DMS 273 (cell line): ENCODE data around the gene LRTM1.
A peak's percentile ranks its signal among the peaks of the same experiment; 100 is the strongest.

Experiments
- DNase-seq: peaks from one replicate; lab custom pipeline; 2025; ENCODE audit not compliant: unreplicated experiment; lab: John Stamatoyannopoulos, UW

Gene LRTM1

GRCh38 chr3:54928046-54928770, at the start of gene LRTM1:
Gene LRTM1, minus strand, starts transcription at chr3:54928059. Its CDS starts 148 bp downstream, at chr3:54927911.
- DNase-seq: no peak

- no peak for DNase-seq
Observed at GRCh38 chr3:54977439-54977838, 49.6 kb upstream of the LRTM1 start.

GRCh38 chr3:54970895-54971294, 43.0 kb upstream of the LRTM1 start:
- no peak for DNase-seq

- DNase-seq: peak; percentile 90
Observed at GRCh38 chr3:54969652-54970051, 41.8 kb upstream of the LRTM1 start.

GRCh38 chr3:54968546-54969172, 40.8 kb upstream of the LRTM1 start:
- DNase-seq: no peak

GRCh38 chr3:54967731-54968161, 39.9 kb upstream of the LRTM1 start:
- DNase-seq: no peak

- no peak for DNase-seq
Observed at GRCh38 chr3:54966979-54967378, 39.1 kb upstream of the LRTM1 start.

- no peak for DNase-seq
Observed at GRCh38 chr3:54965746-54966145, 37.9 kb upstream of the LRTM1 start.

- DNase-seq: no peak
Observed at GRCh38 chr3:54964081-54964480, 36.2 kb upstream of the LRTM1 start.

GRCh38 chr3:54963641-54964040, 35.8 kb upstream of the LRTM1 start:
- DNase-seq: no peak

- no peak for DNase-seq
Observed at GRCh38 chr3:54962200-54962599, 34.3 kb upstream of the LRTM1 start.

- DNase-seq: no peak
Observed at GRCh38 chr3:54960701-54961100, 32.8 kb upstream of the LRTM1 start.

- DNase-seq: no peak
Observed at GRCh38 chr3:54960082-54960481, 32.2 kb upstream of the LRTM1 start.

GRCh38 chr3:54957711-54958110, 29.9 kb upstream of the LRTM1 start:
- no peak for DNase-seq

- DNase-seq: no peak
Observed at GRCh38 chr3:54955941-54956340, 28.1 kb upstream of the LRTM1 start.

GRCh38 chr3:54955496-54955895, 27.6 kb upstream of the LRTM1 start:
- no peak for DNase-seq

- DNase-seq: no peak
Observed at GRCh38 chr3:54954521-54954920, 26.7 kb upstream of the LRTM1 start.

GRCh38 chr3:54954022-54954421, 26.2 kb upstream of the LRTM1 start:
- DNase-seq: no peak

- peak; percentile 79 for DNase-seq
Observed at GRCh38 chr3:54951405-54951804, 23.5 kb upstream of the LRTM1 start.

- no peak for DNase-seq
Observed at GRCh38 chr3:54950391-54951003, 22.6 kb upstream of the LRTM1 start.

- peak; percentile 5 for DNase-seq
Observed at GRCh38 chr3:54949491-54950044, 21.7 kb upstream of the LRTM1 start.
